HepG2 (cell line): ENCODE measurements around the gene GNG5. TPM values are rescaled to one million over a fixed set of nuclear protein-coding genes. Genes with fewer than 3 reads are reported as not detected.

Experiments
- ADNP ChIP-seq: sonication (generic); formaldehyde crosslinking; IDR thresholded peaks from 2 replicates; pipeline ENCODE4 v1.4.0; 2020; ENCODE audit warnings: missing genetic modification reagents
- BCL6 ChIP-seq: IDR thresholded peaks from 2 replicates; pipeline ENCODE4 v1.6.1; 2016; ENCODE audit warnings: missing genetic modification reagents, missing compliant biosample characterization
- CAMTA2 ChIP-seq: sonication (generic); formaldehyde crosslinking; IDR thresholded peaks from 2 replicates; pipeline ENCODE4 v1.4.0; 2020; ENCODE audit warnings: mild to moderate bottlenecking, missing genetic modification reagents, borderline replicate concordance
- HNRNPL ChIP-seq: fragments of 200-400 bp; formaldehyde crosslinking; IDR thresholded peaks from 2 replicates; pipeline ENCODE4 v1.6.1; 2017; ENCODE audit warnings: mild to moderate bottlenecking, low read depth, low read length
- MAFF ChIP-seq: IDR thresholded peaks from 2 replicates; pipeline ENCODE4 v1.6.1; 2011; ENCODE audit warnings: low read depth, low read length, improper control_type of control experiment
- MNT ChIP-seq: fragments of 450-650 bp; IDR thresholded peaks from 2 replicates; pipeline ENCODE4 v1.6.1; 2016
- NFE2L1 ChIP-seq: sonication (generic); formaldehyde crosslinking; IDR thresholded peaks from 2 replicates; pipeline ENCODE4 v1.4.0; 2020; ENCODE audit warnings: missing genetic modification reagents, mild to moderate bottlenecking, borderline replicate concordance
- NFIC ChIP-seq: IDR thresholded peaks from 2 replicates; pipeline ENCODE4 v1.6.1; 2012; ENCODE audit warnings: mild to moderate bottlenecking, low read length, inconsistent platforms
- RBFOX2 ChIP-seq: fragments of 200-400 bp; formaldehyde crosslinking; IDR thresholded peaks from 2 replicates; pipeline ENCODE4 v1.6.1; 2017; ENCODE audit warnings: low read depth, mild to moderate bottlenecking, low read length
- SOX13 ChIP-seq, 3 experiments: fragments of 450-650 bp in 1 of 3; sonication (generic) in 1 of 3; formaldehyde crosslinking in 1 of 3; IDR thresholded peaks in 2 of 3; conservative IDR thresholded peaks in 1 of 3; 2 replicates each; pipeline versions ENCODE4 v1.5.0 to v1.6.1; 2016 to 2020; ENCODE audit warnings: antibody characterized with exemption in 1 of 3, mild to moderate bottlenecking in 1 of 3, missing compliant biosample characterization in 1 of 3, missing genetic modification reagents in 1 of 3, moderate library complexity in 1 of 3
- TARDBP ChIP-seq: sonication (generic); formaldehyde crosslinking; IDR thresholded peaks from 2 replicates; pipeline ENCODE4 v1.8.0; 2022; ENCODE audit warnings: mild to moderate bottlenecking, missing genetic modification reagents
- YEATS2 ChIP-seq: sonication (generic); formaldehyde crosslinking; IDR thresholded peaks from 2 replicates; pipeline ENCODE4 v1.4.0; 2020; ENCODE audit warnings: missing genetic modification reagents, borderline replicate concordance
- ZBTB21 ChIP-seq: sonication (generic); formaldehyde crosslinking; IDR thresholded peaks from 2 replicates; pipeline ENCODE4 v1.4.0; 2020; ENCODE audit warnings: missing genetic modification reagents
- ZBTB8A ChIP-seq: sonication (generic); formaldehyde crosslinking; IDR thresholded peaks from 2 replicates; pipeline ENCODE4 v1.4.0; 2020; ENCODE audit warnings: mild to moderate bottlenecking, low read depth, missing genetic modification reagents, borderline replicate concordance
- ZNF20 ChIP-seq: sonication (generic); formaldehyde crosslinking; IDR thresholded peaks from 2 replicates; pipeline ENCODE4 v1.4.0; 2020; ENCODE audit warnings: mild to moderate bottlenecking, moderate library complexity, missing genetic modification reagents
- ZNF224 ChIP-seq: sonication (generic); formaldehyde crosslinking; IDR thresholded peaks from 2 replicates; pipeline ENCODE4 v1.5.0; 2020; ENCODE audit warnings: mild to moderate bottlenecking, missing genetic modification reagents
- ZNF260 ChIP-seq: sonication (generic); formaldehyde crosslinking; IDR thresholded peaks from 2 replicates; pipeline ENCODE4 v1.4.0; 2020; ENCODE audit warnings: missing genetic modification reagents, low read depth, mild to moderate bottlenecking, borderline replicate concordance
- ZNF33A ChIP-seq: sonication (generic); formaldehyde crosslinking; IDR thresholded peaks from 2 replicates; pipeline ENCODE4 v1.5.1; 2020; ENCODE audit warnings: missing genetic modification reagents, mild to moderate bottlenecking, moderate library complexity, borderline replicate concordance
- ZNF343 ChIP-seq: sonication (generic); formaldehyde crosslinking; IDR thresholded peaks from 2 replicates; pipeline ENCODE4 v1.4.0; 2020; ENCODE audit warnings: mild to moderate bottlenecking, missing genetic modification reagents
- ZNF432 ChIP-seq: sonication (generic); formaldehyde crosslinking; IDR thresholded peaks from 2 replicates; pipeline ENCODE4 v1.5.0; 2020; ENCODE audit warnings: missing genetic modification reagents, mild to moderate bottlenecking, borderline replicate concordance
- polyA plus RNA-seq, 8 experiments: library from polyadenylated mRNA; depleted of rRNA in 3 of 8; stranded (reverse) in 7 of 8; unstranded in 1 of 8; fragments of >200 nt; fragmentation: Illumina TruSeq in 4 of 8; extraction: Trizol in 4 of 8; gene quantifications; 2 replicates each; pipeline versions ENCODE4 v1.2.1 to v1.2.3, GENCODE V29; 2011 to 2016; ENCODE audit warnings: low read depth in 4 of 8, missing spikeins in 1 of 8, mixed read lengths in 1 of 8; ENCODE audit not compliant: insufficient read depth in 1 of 8
- total RNA-seq, 5 experiments: library from RNA; depleted of rRNA; stranded (reverse); fragments of >200 nt; fragmentation: Illumina TruSeq; extraction: Trizol; gene quantifications; 2 replicates each; pipeline ENCODE4 v1.2.3, GENCODE V29; 2016; ENCODE audit warnings: low read depth in 1 of 5
- TF ChIP-seq, protein P1 (sequence below): sonication (generic); formaldehyde crosslinking; IDR thresholded peaks from 2 replicates; pipeline ENCODE4 v1.4.0; 2020; ENCODE audit warnings: missing genetic modification reagents
- TF ChIP-seq, protein P2 (sequence below): sonication (generic); formaldehyde crosslinking; IDR thresholded peaks from 2 replicates; pipeline ENCODE4; 2020; ENCODE audit warnings: missing genetic modification reagents, mild to moderate bottlenecking, borderline replicate concordance

The GNG5 gene
- total and polyA plus RNA-seq, 2 of the 13 experiments (the other 11 are each of a cell fraction or from before 2014, with no cell fraction given), result 103 to 137 TPM

- TF ChIP-seq ZNF343 (CRISPR knock-in tag) (no peak), BCL6 (CRISPR knock-in tag) (peak; percentile 89), MNT (no peak), ADNP (CRISPR knock-in tag) (no peak), CAMTA2 (CRISPR knock-in tag) (no peak), HNRNPL (no peak), RBFOX2 (no peak), ZNF33A (CRISPR knock-in tag) (no peak), ZBTB21 (CRISPR knock-in tag) (no peak), SOX13 (IDR thresholded peaks at IDR 0.05) (no peak), SOX13 (CRISPR knock-in tag; conservative IDR thresholded peaks at IDR 0.05 in 1 of 2, IDR thresholded peaks at IDR 0.05 in 1 of 2) (peak in 1 of 2 experiments; percentile 79; a peak in 2 of 4 replicates), ZNF20 (CRISPR knock-in tag) (no peak), TARDBP (CRISPR knock-in tag) (peak; percentile 48; the same call in 1 of the 2 replicates), MAFF (peak; percentile 40; the same call in 1 of the 2 replicates), NFIC (0 out of 2 replicates have a peak, but pooled peaks have one; percentile 20), ZBTB8A (CRISPR knock-in tag) (no peak), YEATS2 (CRISPR knock-in tag) (no peak), ZNF224 (CRISPR knock-in tag) (no peak), ZNF432 (CRISPR knock-in tag) (no peak), ZNF260 (CRISPR knock-in tag) (no peak), NFE2L1 (CRISPR knock-in tag) (no peak)
- TF ChIP-seq, protein P1, sequence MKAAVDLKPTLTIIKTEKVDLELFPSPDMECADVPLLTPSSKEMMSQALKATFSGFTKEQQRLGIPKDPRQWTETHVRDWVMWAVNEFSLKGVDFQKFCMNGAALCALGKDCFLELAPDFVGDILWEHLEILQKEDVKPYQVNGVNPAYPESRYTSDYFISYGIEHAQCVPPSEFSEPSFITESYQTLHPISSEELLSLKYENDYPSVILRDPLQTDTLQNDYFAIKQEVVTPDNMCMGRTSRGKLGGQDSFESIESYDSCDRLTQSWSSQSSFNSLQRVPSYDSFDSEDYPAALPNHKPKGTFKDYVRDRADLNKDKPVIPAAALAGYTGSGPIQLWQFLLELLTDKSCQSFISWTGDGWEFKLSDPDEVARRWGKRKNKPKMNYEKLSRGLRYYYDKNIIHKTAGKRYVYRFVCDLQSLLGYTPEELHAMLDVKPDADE (CRISPR knock-in tag), result no peak
- TF ChIP-seq, protein P2, sequence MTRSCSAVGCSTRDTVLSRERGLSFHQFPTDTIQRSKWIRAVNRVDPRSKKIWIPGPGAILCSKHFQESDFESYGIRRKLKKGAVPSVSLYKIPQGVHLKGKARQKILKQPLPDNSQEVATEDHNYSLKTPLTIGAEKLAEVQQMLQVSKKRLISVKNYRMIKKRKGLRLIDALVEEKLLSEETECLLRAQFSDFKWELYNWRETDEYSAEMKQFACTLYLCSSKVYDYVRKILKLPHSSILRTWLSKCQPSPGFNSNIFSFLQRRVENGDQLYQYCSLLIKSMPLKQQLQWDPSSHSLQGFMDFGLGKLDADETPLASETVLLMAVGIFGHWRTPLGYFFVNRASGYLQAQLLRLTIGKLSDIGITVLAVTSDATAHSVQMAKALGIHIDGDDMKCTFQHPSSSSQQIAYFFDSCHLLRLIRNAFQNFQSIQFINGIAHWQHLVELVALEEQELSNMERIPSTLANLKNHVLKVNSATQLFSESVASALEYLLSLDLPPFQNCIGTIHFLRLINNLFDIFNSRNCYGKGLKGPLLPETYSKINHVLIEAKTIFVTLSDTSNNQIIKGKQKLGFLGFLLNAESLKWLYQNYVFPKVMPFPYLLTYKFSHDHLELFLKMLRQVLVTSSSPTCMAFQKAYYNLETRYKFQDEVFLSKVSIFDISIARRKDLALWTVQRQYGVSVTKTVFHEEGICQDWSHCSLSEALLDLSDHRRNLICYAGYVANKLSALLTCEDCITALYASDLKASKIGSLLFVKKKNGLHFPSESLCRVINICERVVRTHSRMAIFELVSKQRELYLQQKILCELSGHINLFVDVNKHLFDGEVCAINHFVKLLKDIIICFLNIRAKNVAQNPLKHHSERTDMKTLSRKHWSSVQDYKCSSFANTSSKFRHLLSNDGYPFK (CRISPR knock-in tag), result no peak
These were observed 1.5 kb downstream of the GNG5 start (continued) for GRCh38 chr1:84504580-84505492.
